Fibroblast of skin of right biceps (primary cell): Measurements from ENCODE around the gene INAFM2.

Experiments used
- DNase-seq: peaks from one replicate; pipeline ENCODE4 v3.0.0-alpha.2; 2013

INAFM2 gene

GRCh38 chr15:40323239-40323952 is at the start of gene INAFM2:
INAFM2 (plus strand) TSS chr15:40323692; CDS start chr15:40324056, 364 bp downstream.
- peak; percentile 97 for DNase-seq

GRCh38 chr15:40274350-40275274 is 48.9 kb upstream of the INAFM2 start:
- DNase-seq: peak; percentile 76

- no peak for DNase-seq
These were observed 48.0 kb upstream of the INAFM2 start for GRCh38 chr15:40275523-40275922.

- no peak for DNase-seq
These were observed 47.5 kb upstream of the INAFM2 start for GRCh38 chr15:40275954-40276353.

GRCh38 chr15:40276927-40277326 is 46.6 kb upstream of the INAFM2 start:
- DNase-seq: no peak

- DNase-seq: no peak
These were observed 46.0 kb upstream of the INAFM2 start for GRCh38 chr15:40277471-40277870.

GRCh38 chr15:40278026-40278425 is 45.5 kb upstream of the INAFM2 start:
- DNase-seq: no peak

- DNase-seq: peak; percentile 35
These were observed 43.9 kb upstream of the INAFM2 start for GRCh38 chr15:40279437-40280141.

GRCh38 chr15:40280260-40281056 is 43.0 kb upstream of the INAFM2 start:
- DNase-seq: no peak

GRCh38 chr15:40281057-40281800 is 42.3 kb upstream of the INAFM2 start:
- no peak for DNase-seq

- DNase-seq: no peak
These were observed 41.7 kb upstream of the INAFM2 start for GRCh38 chr15:40281801-40282146.

- DNase-seq: no peak
These were observed 41.2 kb upstream of the INAFM2 start for GRCh38 chr15:40282147-40282868.

GRCh38 chr15:40282869-40283614 is 40.5 kb upstream of the INAFM2 start, which contains the start of gene ANKRD63:
ANKRD63 (minus strand) TSS chr15:40283064; CDS start chr15:40282586, 478 bp downstream.
- no peak for DNase-seq

- no peak for DNase-seq
These were observed 39.7 kb upstream of the INAFM2 start for GRCh38 chr15:40283615-40284300.

- DNase-seq: peak; percentile 27
These were observed 38.3 kb upstream of the INAFM2 start for GRCh38 chr15:40285151-40285550.

GRCh38 chr15:40285554-40286011 is 37.9 kb upstream of the INAFM2 start:
- peak; percentile 32 for DNase-seq

GRCh38 chr15:40286061-40286532 is 37.4 kb upstream of the INAFM2 start:
- DNase-seq: no peak

- DNase-seq: no peak
These were observed 36.7 kb upstream of the INAFM2 start for GRCh38 chr15:40286794-40287193.

- DNase-seq: no peak
These were observed 36.0 kb upstream of the INAFM2 start for GRCh38 chr15:40287505-40287904.
